ENCODE measurements around the gene VPS41.

GRCh38 chr7:38801786-38802185, 107.2 kb downstream of the VPS41 start:
- TF ChIP-seq CTCF (IDR thresholded peaks at IDR 0.05): no peak
- TF ChIP-seq POLR2A (IDR thresholded peaks at IDR 0.05): no peak
